OCI-LY1 (cell line): Measurements from ENCODE around the gene BST1.

Source experiments
- H2AFZ ChIP-seq: fragments of 200-600 bp; sonication (generic), shearing (Covaris generic); 2 replicates; pipeline ENCODE4 v1.6.0; 2014; ENCODE audit warnings: antibody characterized with exemption, mild to moderate bottlenecking, low read length
- H3F3A ChIP-seq: fragments of 200-600 bp; sonication (generic), shearing (Covaris generic); 2 replicates; pipeline ENCODE4 v1.6.0; 2014; ENCODE audit warnings: mild to moderate bottlenecking, antibody characterized with exemption, low read length, moderate library complexity; ENCODE audit not compliant: insufficient read depth
- H3K27ac ChIP-seq: fragments of 200-600 bp; sonication (generic); 2 replicates; pipeline ENCODE4 v1.5.1; 2014; ENCODE audit warnings: low read length, mixed run types, mild to moderate bottlenecking, low read depth; ENCODE audit not compliant: poor library complexity, severe bottlenecking
- H3K27me3 ChIP-seq: fragments of 200-600 bp; sonication (generic); 2 replicates; pipeline ENCODE4 v1.6.0; 2014; ENCODE audit warnings: antibody characterized with exemption, mild to moderate bottlenecking, low read length, moderate library complexity; ENCODE audit not compliant: insufficient read depth
- H3K36me3 ChIP-seq: fragments of 200-600 bp; sonication (generic); 2 replicates; pipeline ENCODE4 v1.6.1; 2014; ENCODE audit warnings: mild to moderate bottlenecking, antibody characterized with exemption, low read length, moderate library complexity, mixed read lengths; ENCODE audit not compliant: insufficient read depth
- H3K4me1 ChIP-seq: fragments of 200-600 bp; sonication (generic); 2 replicates; pipeline ENCODE4 v1.5.1; 2014; ENCODE audit warnings: mild to moderate bottlenecking, low read length, moderate library complexity; ENCODE audit not compliant: insufficient read depth, severe bottlenecking
- H3K4me2 ChIP-seq: fragments of 200-600 bp; sonication (generic), shearing (Covaris generic); 2 replicates; pipeline ENCODE4 v1.6.1; 2014; ENCODE audit warnings: low read length
- H3K4me3 ChIP-seq: fragments of 200-600 bp; sonication (generic); 2 replicates; pipeline ENCODE4 v1.5.1; 2014; ENCODE audit warnings: low read length, low read depth, mild to moderate bottlenecking, mixed read lengths; ENCODE audit not compliant: poor library complexity, severe bottlenecking
- H3K79me2 ChIP-seq: fragments of 200-600 bp; shearing (Covaris generic); 2 replicates; pipeline ENCODE4 v1.6.1; 2016; ENCODE audit warnings: mixed run types, low read length, mixed read lengths; ENCODE audit not compliant: insufficient read depth
- H3K9ac ChIP-seq: fragments of 200-600 bp; sonication (generic), shearing (Covaris generic); 2 replicates; pipeline ENCODE4 v1.6.1; 2014; ENCODE audit warnings: mild to moderate bottlenecking, low read length, mixed read lengths
- H3K9me2 ChIP-seq: fragments of 200-600 bp; sonication (generic), shearing (Covaris generic); 2 replicates; pipeline ENCODE4 v1.6.1; 2014; ENCODE audit warnings: low read depth, mild to moderate bottlenecking, low read length, mixed read lengths
- H3K9me3 ChIP-seq: fragments of 200-600 bp; shearing (Covaris generic); 2 replicates; pipeline ENCODE4 v1.6.1; 2014; ENCODE audit warnings: low read length, mixed read lengths
- H4K20me1 ChIP-seq: fragments of 200-600 bp; sonication (generic), shearing (Covaris generic); 2 replicates; pipeline ENCODE4 v1.6.0; 2016; ENCODE audit warnings: mild to moderate bottlenecking, low read length; ENCODE audit not compliant: insufficient read depth
- EZH2 ChIP-seq: fragments of 200-600 bp; sonication (generic), shearing (Covaris generic); IDR thresholded peaks from 2 replicates; pipeline ENCODE4 v1.8.0; 2017; ENCODE audit warnings: borderline replicate concordance, mixed run types, mild to moderate bottlenecking, antibody characterized with exemption, low read length, moderate library complexity, mixed read lengths
- TF ChIP-seq, protein P1 (sequence below): fragments of 200-600 bp; sonication (generic), shearing (Covaris generic); IDR thresholded peaks from 2 replicates; pipeline ENCODE4 v1.5.1; 2017; ENCODE audit warnings: mild to moderate bottlenecking, antibody characterized with exemption, low read length, moderate library complexity, mixed read lengths

BST1 gene

DNA sequence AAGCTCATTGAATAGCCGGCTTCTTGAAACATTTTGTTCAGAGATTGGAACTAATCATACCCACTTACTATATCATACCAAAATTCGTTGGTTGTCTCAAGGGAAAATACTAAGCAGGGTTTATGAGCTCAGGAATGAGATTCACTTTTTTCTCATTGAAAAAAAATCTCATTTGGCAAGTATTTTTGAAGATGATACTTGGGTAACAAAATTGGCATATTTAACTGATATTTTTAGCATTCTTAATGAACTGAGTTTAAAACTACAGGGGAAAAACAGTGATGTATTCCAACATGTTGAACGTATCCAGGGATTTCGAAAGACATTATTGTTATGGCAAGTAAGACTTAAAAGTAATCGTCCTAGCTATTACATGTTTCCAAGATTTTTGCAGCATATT lies 14.8 kb upstream of the BST1 start:
- peaks cover 3% of the 10 kb centered on the region for H3K4me1 ChIP-seq
- H4K20me1 ChIP-seq = no peaks in the 10 kb centered on the region
- TF ChIP-seq, protein P1, sequence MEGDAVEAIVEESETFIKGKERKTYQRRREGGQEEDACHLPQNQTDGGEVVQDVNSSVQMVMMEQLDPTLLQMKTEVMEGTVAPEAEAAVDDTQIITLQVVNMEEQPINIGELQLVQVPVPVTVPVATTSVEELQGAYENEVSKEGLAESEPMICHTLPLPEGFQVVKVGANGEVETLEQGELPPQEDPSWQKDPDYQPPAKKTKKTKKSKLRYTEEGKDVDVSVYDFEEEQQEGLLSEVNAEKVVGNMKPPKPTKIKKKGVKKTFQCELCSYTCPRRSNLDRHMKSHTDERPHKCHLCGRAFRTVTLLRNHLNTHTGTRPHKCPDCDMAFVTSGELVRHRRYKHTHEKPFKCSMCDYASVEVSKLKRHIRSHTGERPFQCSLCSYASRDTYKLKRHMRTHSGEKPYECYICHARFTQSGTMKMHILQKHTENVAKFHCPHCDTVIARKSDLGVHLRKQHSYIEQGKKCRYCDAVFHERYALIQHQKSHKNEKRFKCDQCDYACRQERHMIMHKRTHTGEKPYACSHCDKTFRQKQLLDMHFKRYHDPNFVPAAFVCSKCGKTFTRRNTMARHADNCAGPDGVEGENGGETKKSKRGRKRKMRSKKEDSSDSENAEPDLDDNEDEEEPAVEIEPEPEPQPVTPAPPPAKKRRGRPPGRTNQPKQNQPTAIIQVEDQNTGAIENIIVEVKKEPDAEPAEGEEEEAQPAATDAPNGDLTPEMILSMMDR = no peak
- no peak for TF ChIP-seq EZH2
- no peak overlapping the region for H3K4me2 ChIP-seq
- H3K36me3 ChIP-seq = peaks cover 19% of the 10 kb centered on the region
- no peaks in the 10 kb centered on the region for H3K9me2 ChIP-seq
- no peak overlapping the region for H3K9ac ChIP-seq
- no peaks in the 10 kb centered on the region for H3K9me3 ChIP-seq
- H3K27ac ChIP-seq = no peak overlapping the region
- no peaks in the 10 kb centered on the region for H3F3A ChIP-seq
- H3K79me2 ChIP-seq = peaks cover 3% of the 10 kb centered on the region; the same call in 1 of the 2 replicates
- no peak overlapping the region for H3K4me3 ChIP-seq
- no peaks in the 10 kb centered on the region for H3K27me3 ChIP-seq
- H2AFZ ChIP-seq = no peak overlapping the region

- Histone ChIP-seq H3K4me2 (no peak overlapping the region), H3K36me3 (peaks cover 19% of the 10 kb centered on the region), H3K9me2 (no peaks in the 10 kb centered on the region), H4K20me1 (no peaks in the 10 kb centered on the region), H3K4me3 (no peak overlapping the region), H3K27me3 (no peaks in the 10 kb centered on the region), H2AFZ (no peak overlapping the region), H3K9me3 (no peaks in the 10 kb centered on the region), H3K27ac (no peak overlapping the region), H3F3A (no peaks in the 10 kb centered on the region), H3K4me1 (no peaks in the 10 kb centered on the region), H3K9ac (no peak overlapping the region), H3K79me2 (no peaks in the 10 kb centered on the region)
- TF ChIP-seq, protein P1 = no peak
- no peak for TF ChIP-seq EZH2
These were observed 13.3 kb upstream of the BST1 start for GRCh38 chr4:15689540-15689939.

DNA sequence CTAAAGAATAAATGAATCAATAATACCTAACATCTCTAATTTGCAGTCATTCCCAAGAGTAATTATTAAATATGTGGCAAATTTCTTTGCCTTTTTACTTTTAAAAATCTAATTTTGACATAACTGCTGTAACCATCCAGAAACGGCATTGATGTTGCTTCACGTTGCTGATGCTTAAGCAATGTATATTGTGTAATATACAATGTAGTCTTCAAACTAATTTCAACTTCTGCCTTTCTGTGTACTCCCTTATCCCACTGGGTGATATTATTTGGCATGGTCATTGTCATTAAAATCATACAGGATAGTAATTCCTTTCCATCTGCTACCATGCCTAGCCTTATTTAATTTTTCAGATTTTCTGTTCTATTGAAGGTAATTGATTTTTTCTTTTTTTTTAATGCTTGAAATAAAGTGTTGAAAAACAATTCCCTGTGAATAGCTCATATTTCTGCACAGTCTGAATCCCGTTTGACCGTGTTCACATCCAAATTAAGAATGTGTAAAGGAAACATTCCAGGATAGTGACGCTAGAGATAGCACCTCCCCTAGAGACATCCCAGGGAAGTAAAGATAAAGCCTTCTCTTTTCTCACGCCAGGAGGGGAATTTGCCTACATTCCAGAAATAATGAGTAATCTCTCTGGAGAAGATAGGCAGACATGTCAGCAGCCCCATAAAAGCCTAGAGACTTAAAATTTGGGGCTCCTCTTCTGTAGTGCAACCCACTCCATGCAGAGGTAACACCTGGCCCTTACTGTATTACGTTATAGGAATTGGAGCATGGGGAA lies 12.7 kb upstream of the BST1 start:
- no peaks in the 10 kb centered on the region for H4K20me1 ChIP-seq
- no peak overlapping the region for H3K4me2 ChIP-seq
- H3K27ac ChIP-seq = no peak overlapping the region
- no peak overlapping the region for H3K9ac ChIP-seq
- no peaks in the 10 kb centered on the region for H3K4me1 ChIP-seq
- no peaks in the 10 kb centered on the region for H3K9me2 ChIP-seq
- no peak overlapping the region for H3K4me3 ChIP-seq
- H3K36me3 ChIP-seq = peaks cover 19% of the 10 kb centered on the region
- no peaks in the 10 kb centered on the region for H3K79me2 ChIP-seq
- H2AFZ ChIP-seq = no peak overlapping the region
- no peaks in the 10 kb centered on the region for H3K9me3 ChIP-seq
- no peaks in the 10 kb centered on the region for H3K27me3 ChIP-seq
- no peaks in the 10 kb centered on the region for H3F3A ChIP-seq
- TF ChIP-seq EZH2 = no peak
- TF ChIP-seq, protein P1 = no peak
